NCI-H2107 (cell line): ENCODE measurements around the gene MCOLN3.

Experiments used
- DNase-seq: peaks from one replicate; lab custom pipeline; 2025; lab: John Stamatoyannopoulos, UW

MCOLN3 gene

GRCh38 chr1:85048296-85049064, at the start of gene MCOLN3:
TSS of gene MCOLN3 (minus strand) at chr1:85048500. CDS start at chr1:85045360, 3,140 bp downstream.
- DNase-seq = peak; percentile 69

DNA sequence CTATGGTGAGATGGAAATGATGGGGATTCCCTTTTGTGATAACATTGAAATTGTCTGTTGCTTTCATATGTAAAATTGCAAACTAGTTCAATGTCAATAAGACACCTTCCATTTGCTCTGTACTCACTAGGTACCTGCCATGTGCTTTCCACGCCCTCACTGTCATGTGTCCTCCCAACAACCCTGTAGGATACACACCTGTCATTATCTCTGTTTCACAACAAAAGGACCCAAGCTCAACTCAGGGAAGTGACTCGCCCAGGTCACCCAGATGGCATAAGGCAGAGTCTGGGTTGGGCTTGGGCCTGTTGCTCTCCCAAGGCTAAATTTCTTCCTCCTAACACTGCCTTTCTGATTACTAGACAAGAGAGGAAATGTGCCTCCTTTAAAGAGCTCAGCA, 45.3 kb upstream of the MCOLN3 start:
- DNase-seq = no peak

- no peak for DNase-seq
These were observed 43.5 kb upstream of the MCOLN3 start for GRCh38 chr1:85091671-85092280.

DNA sequence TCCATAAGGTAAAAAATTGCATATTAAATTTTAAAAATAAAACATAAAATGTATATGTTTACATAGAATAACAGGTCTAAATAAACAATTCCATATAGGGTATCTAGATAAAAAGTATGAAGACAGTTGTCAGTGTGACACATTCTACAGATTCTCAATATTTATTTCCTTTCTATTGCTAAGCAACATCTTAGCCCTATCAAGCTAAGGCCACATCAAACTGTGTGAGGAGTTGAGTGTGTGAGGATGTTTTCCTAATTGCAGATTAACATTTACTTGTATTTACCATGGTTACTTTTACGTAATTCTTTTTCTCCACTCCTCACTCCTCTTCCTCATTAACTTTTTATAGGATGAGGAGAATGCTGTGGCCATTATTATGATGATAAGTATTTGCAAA, 41.9 kb upstream of the MCOLN3 start:
- DNase-seq = no peak

- DNase-seq = no peak
These were observed 40.9 kb upstream of the MCOLN3 start for GRCh38 chr1:85089203-85089602.

DNA sequence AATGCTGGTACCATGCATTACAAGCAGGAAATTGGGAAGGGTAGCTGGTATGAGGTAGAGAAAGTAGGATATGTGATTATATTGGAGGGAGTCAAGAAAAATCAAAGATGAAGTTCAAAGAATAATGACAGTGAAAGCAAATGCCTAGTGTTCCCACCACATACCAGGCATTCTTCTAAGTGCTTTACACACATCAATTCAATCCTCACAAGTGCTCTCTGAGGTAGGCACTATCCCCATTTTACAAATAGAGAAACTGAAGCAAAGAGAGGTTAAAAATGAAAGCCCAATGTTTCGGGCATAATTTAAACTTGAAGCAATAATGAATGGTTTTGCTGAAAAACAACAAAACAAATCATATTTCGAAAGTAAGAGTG, 40.1 kb upstream of the MCOLN3 start:
- DNase-seq = no peak

DNA sequence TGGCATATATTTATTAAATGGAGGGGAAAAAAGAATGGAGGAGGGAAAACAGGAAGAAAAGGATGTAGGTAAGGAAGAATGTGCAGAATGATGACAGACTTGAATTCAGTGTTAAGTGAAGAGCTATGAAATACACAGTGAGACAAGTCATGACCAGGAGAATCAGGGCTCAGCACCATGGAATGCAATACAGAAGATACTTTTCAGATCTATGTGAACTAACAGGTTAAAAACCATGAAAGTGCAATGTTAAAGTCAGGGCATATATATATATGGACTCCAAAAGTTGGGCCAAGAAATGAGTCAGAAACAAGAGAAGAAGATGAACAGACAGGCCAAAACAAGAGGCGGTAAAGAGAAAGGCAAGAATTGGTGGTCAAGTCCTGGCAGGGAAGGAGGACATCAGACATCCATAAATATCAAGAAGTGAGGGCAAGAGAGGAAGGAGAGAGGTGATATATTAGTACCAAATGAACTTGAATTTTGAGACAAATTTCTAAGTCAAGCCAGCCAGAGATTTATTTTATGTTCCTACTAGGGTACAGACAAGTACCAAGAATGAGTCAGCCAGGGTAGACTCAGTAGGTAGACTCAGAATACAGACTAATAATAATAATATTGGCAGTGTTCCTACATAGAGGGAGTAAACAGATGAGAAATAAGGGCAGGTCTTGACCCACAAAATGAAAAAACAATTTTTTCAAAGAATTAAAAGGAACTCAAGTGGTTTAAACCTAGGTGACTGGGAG, 39.5 kb upstream of the MCOLN3 start:
- DNase-seq = no peak

- DNase-seq = no peak
These were observed 37.1 kb upstream of the MCOLN3 start for GRCh38 chr1:85085417-85085816.

GRCh38 chr1:85078903-85079302, 30.6 kb upstream of the MCOLN3 start:
- no peak for DNase-seq

- no peak for DNase-seq
These were observed 26.2 kb upstream of the MCOLN3 start for GRCh38 chr1:85074365-85074964.

DNA sequence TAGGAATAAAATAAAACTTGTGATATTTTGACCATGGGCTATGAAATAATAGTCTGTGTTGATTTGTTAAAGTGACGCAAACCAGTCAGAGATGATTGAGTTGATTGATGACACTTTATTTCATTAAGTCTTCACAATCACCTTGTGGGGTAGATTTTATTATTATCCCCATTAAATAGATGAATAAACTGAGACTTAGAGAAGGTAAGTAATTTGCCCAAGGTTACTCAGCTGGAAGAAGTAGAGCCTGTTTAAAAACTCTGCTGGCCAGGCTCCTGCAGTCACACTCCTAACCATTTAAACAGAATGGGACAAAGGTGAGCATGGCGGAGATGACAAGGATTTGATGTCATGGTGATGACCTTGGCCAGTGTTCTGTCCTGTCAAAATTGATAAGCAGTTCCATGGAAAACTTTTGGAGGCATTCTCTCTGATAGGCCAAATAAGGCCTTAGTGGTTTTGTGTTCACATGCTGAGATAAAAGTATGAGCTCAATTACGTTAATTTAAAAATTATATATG, 22.7 kb upstream of the MCOLN3 start:
- DNase-seq = no peak

GRCh38 chr1:85068846-85069245, 20.5 kb upstream of the MCOLN3 start:
- no peak for DNase-seq

DNA sequence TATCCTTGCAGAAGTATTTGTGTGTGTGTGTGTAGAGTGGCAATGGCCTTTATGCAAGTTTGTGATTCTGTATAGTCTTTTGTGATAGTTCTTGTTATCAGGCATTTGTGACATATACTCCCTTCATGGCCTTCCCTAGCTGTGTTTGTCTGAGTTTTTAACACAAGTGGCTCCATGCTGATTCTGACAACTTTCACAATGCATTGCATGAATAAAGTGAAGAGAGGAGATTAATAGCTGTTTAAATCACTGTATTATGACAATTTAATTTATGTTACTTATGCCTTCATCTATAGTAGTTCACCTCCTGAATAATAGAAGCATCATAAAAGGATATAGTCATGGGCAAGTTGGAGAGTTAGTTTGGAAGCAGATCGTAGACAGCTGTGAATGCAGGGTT, 17.2 kb upstream of the MCOLN3 start:
- DNase-seq = no peak

DNA sequence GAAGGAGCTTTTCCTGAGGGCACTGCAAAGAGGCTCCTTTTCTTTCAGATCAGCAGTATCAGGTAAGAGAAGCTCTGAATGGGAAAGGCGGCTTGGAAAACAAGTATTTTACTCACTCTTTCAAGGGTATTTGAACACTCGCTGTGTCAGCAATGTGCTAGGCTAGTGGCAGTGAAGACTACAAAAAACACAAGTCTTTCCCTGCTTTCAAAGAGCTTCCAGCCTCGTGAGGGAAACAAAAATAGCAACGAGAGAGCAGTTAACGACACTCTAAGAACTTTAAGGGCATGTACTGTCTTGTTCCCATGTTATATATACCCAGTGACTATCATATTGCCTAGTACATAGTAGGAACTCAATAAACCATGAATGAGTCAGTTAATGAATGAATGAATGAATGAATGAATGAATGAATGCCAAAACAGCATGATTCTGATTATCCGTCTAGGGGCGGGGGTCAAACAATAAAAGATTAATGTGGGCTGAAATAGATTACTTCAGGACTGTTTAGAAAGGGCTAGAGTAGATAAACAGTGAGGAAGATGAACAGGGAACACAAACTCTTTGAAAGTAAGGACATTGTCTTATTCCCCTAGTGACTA, 14.2 kb upstream of the MCOLN3 start:
- no peak for DNase-seq

GRCh38 chr1:85061711-85062424, 13.6 kb upstream of the MCOLN3 start:
- no peak for DNase-seq

DNA sequence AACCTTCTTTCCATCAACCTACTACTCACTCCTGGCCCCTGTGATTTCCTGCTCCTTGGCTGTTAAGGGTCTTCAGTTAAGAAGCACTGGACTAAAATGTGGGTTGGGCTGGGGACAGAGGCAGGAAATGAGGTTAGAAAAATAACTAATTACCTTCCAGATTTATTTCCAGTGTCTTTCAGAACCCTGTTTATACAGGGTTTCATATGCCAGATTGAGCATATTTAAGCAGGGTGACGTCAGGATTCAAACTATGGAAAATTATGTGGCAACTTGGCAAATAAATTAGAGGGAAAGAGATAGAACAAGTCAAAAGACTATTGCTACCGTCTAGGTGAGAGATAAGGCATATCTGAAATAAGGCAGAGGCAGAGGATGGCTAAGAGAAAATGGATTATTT, 11.7 kb upstream of the MCOLN3 start:
- no peak for DNase-seq

DNA sequence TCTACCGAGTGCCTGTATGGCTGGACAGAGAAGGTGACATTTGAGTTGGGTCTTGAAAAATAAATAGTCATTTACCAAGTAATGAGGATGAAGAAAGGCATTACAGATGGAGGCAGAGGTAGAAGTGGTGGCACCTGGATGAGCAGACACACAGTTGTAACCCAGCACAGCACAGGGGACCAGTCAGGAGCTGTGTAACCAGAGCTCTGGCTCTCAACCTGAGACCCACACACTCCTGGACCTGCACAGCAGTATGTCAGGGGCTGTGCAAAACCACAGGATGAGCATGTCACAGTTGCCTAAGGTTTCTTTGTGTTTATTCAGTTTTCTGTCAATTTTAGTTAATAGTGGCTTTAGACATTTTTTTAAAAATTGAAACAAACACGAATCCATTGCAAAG, 11.3 kb upstream of the MCOLN3 start:
- no peak for DNase-seq

DNA sequence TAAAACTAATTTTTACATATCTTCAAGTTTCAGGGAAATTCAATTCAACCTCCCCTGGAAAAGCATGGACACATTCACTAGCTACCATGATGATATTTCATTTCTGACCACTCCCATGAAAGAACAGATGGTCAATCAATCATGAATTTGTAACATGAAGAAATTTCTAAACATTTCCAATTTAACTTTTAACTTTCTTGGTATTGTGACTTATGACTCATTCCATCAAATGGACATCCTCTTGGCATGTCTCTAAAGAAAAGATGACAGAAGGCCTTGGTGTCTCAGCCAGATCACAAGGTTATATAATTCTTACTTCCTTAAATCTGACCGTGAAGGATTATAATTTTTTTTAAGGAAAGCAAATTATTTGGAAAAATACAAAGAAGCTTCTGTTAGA, 10.5 kb upstream of the MCOLN3 start:
- no peak for DNase-seq

- no peak for DNase-seq
These were observed 10.0 kb upstream of the MCOLN3 start for GRCh38 chr1:85058311-85058710.

- DNase-seq = no peak
These were observed 6.4 kb upstream of the MCOLN3 start for GRCh38 chr1:85054664-85055063.

GRCh38 chr1:85049735-85050166, 1.5 kb upstream of the MCOLN3 start:
- no peak for DNase-seq
